ENCODE results near the gene TMEM260. TPM values are rescaled to one million over a fixed set of nuclear protein-coding genes. Genes with fewer than 3 reads are reported as not detected.

Gene TMEM260
- polyA plus RNA-seq, 3 donors = 7.5 to 8.8 (median 8.3) TPM

GRCh38 chr14:56686416-56686815 lies 106.8 kb downstream of the TMEM260 start:
- DNase-seq = no peak
- Histone ChIP-seq H3K27me3 (ENCODE audit: control insufficient read depth in 2 of 2, insufficient read depth in 2 of 2, low read length in 2 of 2) (no peaks in the 10 kb centered on the region), H3K4me2 (replicated peaks; ENCODE audit: extremely low read depth, low read length, poor library complexity, severe bottlenecking) (no peak overlapping the region), H3K4me3 (replicated peaks in 1 of 3; ENCODE audit: low read depth in 2 of 3, low read length in 3 of 3) (no peak overlapping the region), H3K79me2 (ENCODE audit: insufficient read depth, low read length) (no peaks in the 10 kb centered on the region), H3K9me3 (replicated peaks in 1 of 2; ENCODE audit: control insufficient read depth in 1 of 2, insufficient read depth in 1 of 2, low read length in 2 of 2) (no peaks in the 10 kb centered on the region), H4K20me1 (ENCODE audit: insufficient read depth, low read length) (no peaks in the 10 kb centered on the region), H3K27ac (ENCODE audit: low read depth in 1 of 2, low read length in 2 of 2) (no peak overlapping the region), H3K36me3 (replicated peaks in 1 of 2; ENCODE audit: control insufficient read depth in 1 of 2, insufficient read depth in 2 of 2, low read length in 2 of 2) (no peaks in the 10 kb centered on the region), H2AFZ (ENCODE audit: insufficient read depth, low read depth, low read length, poor library complexity, severe bottlenecking) (no peak overlapping the region), H3K4me1 (ENCODE audit: control insufficient read depth in 1 of 2, insufficient read depth in 2 of 2, low read length in 2 of 2) (no peaks in the 10 kb centered on the region), H3K9ac (ENCODE audit: insufficient read depth, low read length, poor library complexity, severe bottlenecking) (no peak overlapping the region)
- Mint-ChIP-seq H3K4me1 (no peaks in the 10 kb centered on the region), H3K9me3 (peaks cover 0 to 5% (median 3%) of the 10 kb centered on the region in 7 donors), H3K27me3 (ENCODE audit: low read depth in 3 of 3) (peaks cover 0 to 7% (median 0%) of the 10 kb centered on the region in 3 donors), H3K36me3 (no peaks in the 10 kb centered on the region), H3K27ac (no peak overlapping the region), H3K4me3 (no peak overlapping the region)
- no peak for TF ChIP-seq CTCF (IDR thresholded peaks at IDR 0.05)
- 83% methylated on average over 1 of the region's 4 CpGs for WGBS (ENCODE audit: insufficient coverage)
- intact Hi-C loops (cut with micrococcal nuclease) = no loop called here

- no peaks in the 10 kb centered on the region for H3K27me3 ChIP-seq (ENCODE audit: control insufficient read depth in 2 of 2, insufficient read depth in 2 of 2, low read length in 2 of 2)
- WGBS (ENCODE audit: insufficient coverage) = 73% methylated on average over 2 of the region's 8 CpGs
- H3K79me2 ChIP-seq (ENCODE audit: insufficient read depth, low read length) = no peaks in the 10 kb centered on the region
- no peak overlapping the region for H3K4me3 Mint-ChIP-seq
- H2AFZ ChIP-seq (ENCODE audit: insufficient read depth, low read depth, low read length, poor library complexity, severe bottlenecking) = no peak overlapping the region
- intact Hi-C loops (cut with micrococcal nuclease) = no loop called here
- H3K4me2 ChIP-seq (replicated peaks; ENCODE audit: extremely low read depth, low read length, poor library complexity, severe bottlenecking) = no peak overlapping the region
- no peak overlapping the region for H3K27ac ChIP-seq (ENCODE audit: low read depth in 1 of 2, low read length in 2 of 2)
- H3K27me3 Mint-ChIP-seq (ENCODE audit: low read depth in 3 of 3) = peaks cover 0 to 7% (median 0%) of the 10 kb centered on the region in 3 donors
- H3K9me3 Mint-ChIP-seq = peaks cover 0 to 5% (median 3%) of the 10 kb centered on the region in 7 donors
- no peak overlapping the region for H3K27ac Mint-ChIP-seq
- no peak for TF ChIP-seq CTCF (IDR thresholded peaks at IDR 0.05)
- no peaks in the 10 kb centered on the region for H4K20me1 ChIP-seq (ENCODE audit: insufficient read depth, low read length)
- no peaks in the 10 kb centered on the region for H3K36me3 ChIP-seq (replicated peaks in 1 of 2; ENCODE audit: control insufficient read depth in 1 of 2, insufficient read depth in 2 of 2, low read length in 2 of 2)
- H3K4me1 ChIP-seq (ENCODE audit: control insufficient read depth in 1 of 2, insufficient read depth in 2 of 2, low read length in 2 of 2) = no peaks in the 10 kb centered on the region
- no peaks in the 10 kb centered on the region for H3K9me3 ChIP-seq (replicated peaks in 1 of 2; ENCODE audit: control insufficient read depth in 1 of 2, insufficient read depth in 1 of 2, low read length in 2 of 2)
- H3K4me3 ChIP-seq (replicated peaks in 1 of 3; ENCODE audit: low read depth in 2 of 3, low read length in 3 of 3) = no peak overlapping the region
- no peaks in the 10 kb centered on the region for H3K4me1 Mint-ChIP-seq
- no peaks in the 10 kb centered on the region for H3K36me3 Mint-ChIP-seq
- DNase-seq = no peak
- no peak overlapping the region for H3K9ac ChIP-seq (ENCODE audit: insufficient read depth, low read length, poor library complexity, severe bottlenecking)
Observed at GRCh38 chr14:56687123-56687522, 107.5 kb downstream of the TMEM260 start.

Measured in CD14-positive monocyte (primary cell).